Upper lobe of right lung (tissue), 1 donor: ENCODE measurements around the gene MYL3. TPM values are rescaled to one million over a fixed set of nuclear protein-coding genes. Genes with fewer than 3 reads are reported as not detected.

Experiments used
- ATAC-seq: fragments of 200-7000 bp; cut with Tn5 transposase; one replicate; pipeline ENCODE4 v1.9.1; 2020; ENCODE audit warnings: mild to moderate bottlenecking, moderate library complexity
- DNase-seq: peaks from one replicate; pipeline ENCODE4 v3.0.0-alpha.2; 2020
- H3K27ac ChIP-seq: fragments of 200-600 bp; one replicate; pipeline ENCODE4 v1.8.0; 2022
- H3K27me3 ChIP-seq: fragments of 200-600 bp; one replicate; pipeline ENCODE4 v1.8.0; 2022; ENCODE audit warnings: mild to moderate bottlenecking
- H3K36me3 ChIP-seq: fragments of 200-600 bp; one replicate; pipeline ENCODE4 v1.8.0; 2022
- H3K4me1 ChIP-seq: fragments of 200-600 bp; one replicate; pipeline ENCODE4 v1.8.0; 2022
- H3K4me3 ChIP-seq: fragments of 200-600 bp; one replicate; pipeline ENCODE4 v1.8.0; 2022; ENCODE audit warnings: mild to moderate bottlenecking
- H3K9me3 ChIP-seq: fragments of 200-600 bp; one replicate; pipeline ENCODE4 v1.8.0; 2022
- intact Hi-C: fragments of 100-400 bp; cut with DNase I; formaldehyde crosslinking; loops from one replicate; pipeline ENCODE4 v1.11.0; 2022
- total RNA-seq: library from RNA; stranded (reverse); fragmentation: NEBNext Ultra II Directional; extraction: Animal tissue kit (Norgen Biotek cat#: 25700); gene quantifications from one replicate; pipeline ENCODE4 v1.2.1, GENCODE V29; 2021
- TF ChIP-seq, protein P1 (sequence below): fragments of 200-600 bp; IDR thresholded peaks from one replicate; pipeline ENCODE4 v1.8.0; 2022; ENCODE audit warnings: antibody characterized with exemption
- donor health status: DM: no; HTN: yes; CAD: no; lungs with severe emphysema.

Gene MYL3
- total RNA-seq, 1 donor from 2014 or later, result 3.8 TPM

DNA sequence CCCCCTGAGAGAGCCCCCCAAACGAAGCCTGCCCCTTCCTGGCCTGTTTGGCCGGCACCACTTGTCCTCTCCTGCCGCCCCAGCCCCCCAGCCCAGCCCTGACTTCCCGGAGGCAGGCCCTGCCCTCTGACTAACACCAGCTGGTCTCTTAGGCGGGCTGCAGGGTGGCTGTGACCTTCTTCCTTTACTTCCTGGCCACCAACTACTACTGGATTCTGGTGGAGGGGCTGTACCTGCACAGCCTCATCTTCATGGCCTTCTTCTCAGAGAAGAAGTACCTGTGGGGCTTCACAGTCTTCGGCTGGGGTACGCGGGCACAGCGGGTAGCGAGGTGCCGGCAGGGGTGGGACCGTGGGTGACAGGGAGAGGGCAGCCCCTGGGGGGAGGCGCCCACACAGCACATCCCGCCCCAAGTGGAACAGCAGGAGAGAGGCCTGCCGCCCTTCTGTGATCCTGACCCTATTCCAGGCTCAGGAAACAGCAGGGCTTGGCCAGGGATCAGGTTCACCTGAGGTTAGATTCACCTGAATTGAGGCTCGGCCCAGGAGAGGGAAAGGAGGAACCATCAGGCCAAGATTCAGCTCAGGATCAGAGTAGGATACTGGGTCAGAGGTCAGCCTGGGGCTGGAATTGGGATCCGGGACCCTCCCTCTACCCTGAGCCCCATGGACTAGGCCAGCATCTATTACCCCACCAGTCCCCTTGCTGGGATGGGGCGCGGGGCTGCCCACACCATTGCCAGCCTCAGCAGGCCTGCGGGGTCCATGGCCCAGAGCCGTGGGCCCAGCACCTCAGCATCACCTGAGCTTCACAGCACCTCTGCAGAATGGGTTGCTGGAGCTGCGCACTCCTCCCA lies 36.1 kb upstream of the MYL3 start:
- Histone ChIP-seq H3K4me3 (no peak overlapping the region), H3K27me3 (peaks cover 7% of the 10 kb centered on the region), H3K36me3 (no peaks in the 10 kb centered on the region), H3K27ac (peak overlapping the region; percentile 11), H3K4me1 (peaks cover 15% of the 10 kb centered on the region), H3K9me3 (no peaks in the 10 kb centered on the region)
- no peak for DNase-seq
- no peak for ATAC-seq
- intact Hi-C loops, result loop anchor here (5.0 kb wide), 1 partner anchor 192 kb away; no protein-coding TSS in a partner anchor
- TF ChIP-seq, protein P1, sequence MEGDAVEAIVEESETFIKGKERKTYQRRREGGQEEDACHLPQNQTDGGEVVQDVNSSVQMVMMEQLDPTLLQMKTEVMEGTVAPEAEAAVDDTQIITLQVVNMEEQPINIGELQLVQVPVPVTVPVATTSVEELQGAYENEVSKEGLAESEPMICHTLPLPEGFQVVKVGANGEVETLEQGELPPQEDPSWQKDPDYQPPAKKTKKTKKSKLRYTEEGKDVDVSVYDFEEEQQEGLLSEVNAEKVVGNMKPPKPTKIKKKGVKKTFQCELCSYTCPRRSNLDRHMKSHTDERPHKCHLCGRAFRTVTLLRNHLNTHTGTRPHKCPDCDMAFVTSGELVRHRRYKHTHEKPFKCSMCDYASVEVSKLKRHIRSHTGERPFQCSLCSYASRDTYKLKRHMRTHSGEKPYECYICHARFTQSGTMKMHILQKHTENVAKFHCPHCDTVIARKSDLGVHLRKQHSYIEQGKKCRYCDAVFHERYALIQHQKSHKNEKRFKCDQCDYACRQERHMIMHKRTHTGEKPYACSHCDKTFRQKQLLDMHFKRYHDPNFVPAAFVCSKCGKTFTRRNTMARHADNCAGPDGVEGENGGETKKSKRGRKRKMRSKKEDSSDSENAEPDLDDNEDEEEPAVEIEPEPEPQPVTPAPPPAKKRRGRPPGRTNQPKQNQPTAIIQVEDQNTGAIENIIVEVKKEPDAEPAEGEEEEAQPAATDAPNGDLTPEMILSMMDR, result no peak

DNA sequence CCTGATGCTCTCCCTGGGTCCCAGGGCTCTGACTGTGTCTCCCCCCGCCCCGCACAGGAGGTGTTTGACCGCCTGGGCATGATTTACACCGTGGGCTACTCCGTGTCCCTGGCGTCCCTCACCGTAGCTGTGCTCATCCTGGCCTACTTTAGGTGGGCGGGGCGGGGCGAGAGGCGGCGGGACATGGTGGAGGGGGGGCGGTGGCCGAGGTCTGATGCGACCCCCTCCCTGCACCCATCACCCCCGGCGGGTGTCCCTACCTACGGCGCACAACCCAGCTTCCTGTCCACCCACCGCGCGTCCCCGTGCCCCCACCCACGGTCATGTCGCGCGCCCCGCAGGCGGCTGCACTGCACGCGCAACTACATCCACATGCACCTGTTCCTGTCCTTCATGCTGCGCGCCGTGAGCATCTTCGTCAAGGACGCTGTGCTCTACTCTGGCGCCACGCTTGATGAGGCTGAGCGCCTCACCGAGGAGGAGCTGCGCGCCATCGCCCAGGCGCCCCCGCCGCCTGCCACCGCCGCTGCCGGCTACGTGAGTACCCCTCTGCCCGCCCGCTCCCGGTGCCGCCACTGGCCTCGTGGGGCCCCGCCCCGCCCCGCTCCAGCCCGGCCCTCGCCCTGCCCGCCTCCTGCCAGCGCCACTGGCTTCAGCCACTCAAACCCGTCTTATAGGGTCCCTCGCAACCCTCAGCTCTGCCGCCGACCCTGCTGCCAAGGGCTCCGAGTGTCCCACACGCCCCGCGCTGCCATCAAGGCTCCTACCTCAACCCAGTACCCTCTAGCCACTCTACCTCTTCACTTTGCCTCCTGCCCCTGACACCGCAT lies 35.3 kb upstream of the MYL3 start:
- Histone ChIP-seq H3K27ac (no peak overlapping the region), H3K4me1 (peaks cover 15% of the 10 kb centered on the region), H3K9me3 (no peaks in the 10 kb centered on the region), H3K27me3 (peaks cover 7% of the 10 kb centered on the region), H3K36me3 (no peaks in the 10 kb centered on the region), H3K4me3 (no peak overlapping the region)
- DNase-seq, result no peak
- TF ChIP-seq, protein P1, result no peak
- no peak for ATAC-seq
- intact Hi-C loops, result loop anchor here (5.0 kb wide), 1 partner anchor 191 kb away; no protein-coding TSS in a partner anchor

DNA sequence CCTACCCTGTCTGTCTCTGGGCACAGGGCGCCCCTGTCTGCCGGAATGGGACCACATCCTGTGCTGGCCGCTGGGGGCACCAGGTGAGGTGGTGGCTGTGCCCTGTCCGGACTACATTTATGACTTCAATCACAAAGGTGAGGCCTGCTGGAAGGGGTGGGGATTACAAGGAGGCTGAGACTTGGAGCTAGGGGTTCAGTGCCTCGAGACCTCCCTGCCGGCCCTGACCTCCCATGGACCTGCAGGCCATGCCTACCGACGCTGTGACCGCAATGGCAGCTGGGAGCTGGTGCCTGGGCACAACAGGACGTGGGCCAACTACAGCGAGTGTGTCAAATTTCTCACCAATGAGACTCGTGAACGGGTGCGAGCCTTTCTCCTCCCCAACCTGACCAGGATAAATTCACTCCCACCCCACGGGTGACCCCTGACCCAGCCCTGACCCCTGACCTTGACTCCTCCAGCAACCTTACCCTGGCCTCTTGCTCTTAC lies 34.6 kb upstream of the MYL3 start:
- ATAC-seq, result no peak

DNA sequence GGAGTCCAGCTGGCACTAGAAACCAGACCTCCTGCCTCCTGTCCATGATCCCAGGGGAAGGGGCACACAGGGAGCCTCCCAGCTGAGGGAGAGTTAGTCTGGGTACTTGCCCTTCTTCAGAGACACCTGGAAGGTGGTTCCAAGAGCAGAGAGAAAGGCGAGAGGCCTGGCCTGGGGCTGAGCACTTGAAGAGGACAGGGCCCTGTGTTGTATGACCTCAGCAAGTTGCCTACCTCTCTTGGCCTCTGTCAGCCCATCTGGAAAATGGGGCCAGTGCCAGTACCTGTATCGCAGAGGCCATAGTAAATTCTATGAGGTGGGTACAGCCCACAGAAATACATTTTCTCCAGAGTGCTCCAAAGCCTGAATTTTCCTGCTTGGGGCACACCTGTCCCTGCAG lies 33.8 kb upstream of the MYL3 start:
- Histone ChIP-seq H3K27me3 (peaks cover 7% of the 10 kb centered on the region), H3K27ac (no peak overlapping the region), H3K4me3 (no peak overlapping the region), H3K4me1 (peaks cover 23% of the 10 kb centered on the region), H3K9me3 (no peaks in the 10 kb centered on the region), H3K36me3 (no peaks in the 10 kb centered on the region)
- TF ChIP-seq, protein P1, result no peak
- intact Hi-C loops, result loop anchor here (5.0 kb wide), 1 partner anchor 190 kb away; no protein-coding TSS in a partner anchor
- no peak for DNase-seq
- no peak for ATAC-seq

More for the DNA sequence above, 34.6 kb upstream of the MYL3 start:
- peaks cover 16% of the 10 kb centered on the region for H3K4me1 ChIP-seq
- TF ChIP-seq, protein P1, result no peak
- no peaks in the 10 kb centered on the region for H3K9me3 ChIP-seq
- intact Hi-C loops, result loop anchor here (5.0 kb wide), 1 partner anchor 191 kb away; no protein-coding TSS in a partner anchor
- no peak overlapping the region for H3K27ac ChIP-seq
- no peak for DNase-seq
- H3K36me3 ChIP-seq, result no peaks in the 10 kb centered on the region
- peaks cover 7% of the 10 kb centered on the region for H3K27me3 ChIP-seq
- no peak overlapping the region for H3K4me3 ChIP-seq

DNA sequence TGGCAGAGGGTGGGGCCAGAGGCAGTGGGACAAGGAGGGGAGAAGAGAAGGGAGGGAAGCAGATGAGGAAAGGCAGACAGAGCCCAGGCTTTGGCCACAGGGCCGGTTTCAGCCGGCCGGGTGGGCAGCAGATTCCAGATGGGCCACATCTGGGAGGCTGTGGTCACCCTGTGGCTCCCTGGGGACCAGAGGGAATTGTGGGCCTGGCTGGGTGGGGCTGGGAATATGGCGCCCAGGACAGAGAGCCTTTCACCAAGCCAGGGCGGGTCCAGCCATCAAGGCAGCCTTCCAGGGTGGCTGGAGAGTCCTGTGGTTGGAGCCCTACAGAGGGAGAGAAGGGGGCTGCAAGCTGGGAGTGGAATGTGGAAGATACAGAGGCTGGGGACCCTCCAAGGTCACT lies 33.1 kb upstream of the MYL3 start:
- no peak for DNase-seq
- Histone ChIP-seq H3K27ac (no peak overlapping the region), H3K4me1 (peaks cover 28% of the 10 kb centered on the region), H3K4me3 (no peak overlapping the region), H3K36me3 (no peaks in the 10 kb centered on the region), H3K27me3 (peaks cover 7% of the 10 kb centered on the region), H3K9me3 (no peaks in the 10 kb centered on the region)
- TF ChIP-seq, protein P1, result no peak
- ATAC-seq, result no peak
- intact Hi-C loops, result loop anchor here (5.0 kb wide), 1 partner anchor 189 kb away; no protein-coding TSS in a partner anchor
